B cell (primary cell): ENCODE measurements around the gene DENND1A. TPM values are rescaled to one million over a fixed set of nuclear protein-coding genes. Genes with fewer than 3 reads are reported as not detected.
A peak's percentile ranks its signal among the peaks of the same experiment; 100 is the strongest.

ENCODE experiments used
- ATAC-seq: fragments of 200-7000 bp; cut with Tn5 transposase; one replicate; pipeline ENCODE4 v1.10.0; 2021; ENCODE audit warnings: low read depth, mild to moderate bottlenecking, moderate number of reproducible peaks, moderate library complexity
- CTCF ChIA-PET: fragments of 350-600 bp; sonication (Branson Sonifier 250); formaldehyde crosslinking; loops from one replicate; lab custom pipeline; 2021; ENCODE audit warnings: antibody characterized with exemption, inconsistent platforms; lab: Charles Lee
- POLR2A ChIA-PET: fragments of 350-600 bp; sonication (Branson Sonifier 250); formaldehyde crosslinking; loops from one replicate; lab custom pipeline; 2021; ENCODE audit warnings: antibody characterized with exemption; lab: Charles Lee
- DNase-seq: peaks from one replicate; pipeline ENCODE4 v3.0.0; 2013
- H2AFZ ChIP-seq: 2 replicates; pipeline ENCODE4 v1.6.1; 2012; ENCODE audit warnings: mild to moderate bottlenecking, low read depth, low read length; ENCODE audit not compliant: insufficient read depth, poor library complexity, severe bottlenecking
- H3K27ac ChIP-seq, 2 donors: 1 replicate in 1 of 2; 2 replicates in 1 of 2; pipeline ENCODE4 v1.5.1; 2012 to 2013; ENCODE audit warnings: low read length in 2 of 2, mild to moderate bottlenecking in 2 of 2, moderate library complexity in 1 of 2
- H3K27me3 ChIP-seq, 4 experiments: fragments of 200-600 bp in 1 of 4; sonication (generic) in 1 of 4; replicated peaks in 1 of 4; 1 replicate in 2 of 4; 2 replicates in 2 of 4; pipeline versions ENCODE4 v1.6.1 to v1.7.0; 2013 to 2016; ENCODE audit warnings: low read length in 3 of 4, mild to moderate bottlenecking in 2 of 4, mixed read lengths in 1 of 4, moderate library complexity in 1 of 4; ENCODE audit not compliant: insufficient read depth in 4 of 4, control insufficient read depth in 3 of 4; ENCODE audit errors: control extremely low read depth in 1 of 4
- H3K36me3 ChIP-seq, 2 experiments: replicated peaks in 1 of 2; 1 replicate in 1 of 2; 2 replicates in 1 of 2; pipeline versions ENCODE4 v1.6.1 to v1.7.1; 2013; ENCODE audit warnings: low read length in 1 of 2; ENCODE audit not compliant: insufficient read depth in 2 of 2, control insufficient read depth in 1 of 2; ENCODE audit errors: control extremely low read depth in 1 of 2, extremely low read depth in 1 of 2
- H3K4me1 ChIP-seq, 2 donors: fragments of 200-600 bp in 1 of 2; sonication (generic) in 1 of 2; 1 replicate in 1 of 2; 2 replicates in 1 of 2; pipeline versions ENCODE4 v1.5.1 to v1.6.1; 2013 to 2017; ENCODE audit warnings: low read length in 2 of 2; ENCODE audit not compliant: control insufficient read depth in 2 of 2, insufficient read depth in 2 of 2
- H3K4me2 ChIP-seq: replicated peaks from 2 replicates; pipeline ENCODE3; 2012; ENCODE audit warnings: mild to moderate bottlenecking, low read depth, low read length; ENCODE audit not compliant: poor library complexity, severe bottlenecking
- H3K4me3 ChIP-seq, 5 experiments: fragments of 200-600 bp in 1 of 5; sonication (generic) in 1 of 5; 1 replicate in 3 of 5; 2 replicates in 2 of 5; pipeline versions ENCODE4 v1.5.1 to v1.7.0; 2011 to 2016; ENCODE audit warnings: low read length in 4 of 5, mild to moderate bottlenecking in 4 of 5, low read depth in 2 of 5, control low read depth in 1 of 5, moderate library complexity in 1 of 5; ENCODE audit not compliant: insufficient read depth in 1 of 5; ENCODE audit errors: control extremely low read depth in 1 of 5, extremely low read depth in 1 of 5
- H3K79me2 ChIP-seq: fragments of 200-600 bp; sonication (generic); one replicate; pipeline ENCODE4 v1.6.0; 2016; ENCODE audit warnings: low read length; ENCODE audit not compliant: control insufficient read depth, insufficient read depth
- H3K9ac ChIP-seq: fragments of 200-600 bp; sonication (generic); 2 replicates; pipeline ENCODE4 v1.6.1; 2017; ENCODE audit warnings: mild to moderate bottlenecking, low read length, moderate library complexity
- H3K9me3 ChIP-seq, 3 donors: one replicate each; pipeline versions ENCODE4 v1.6.1 to v1.7.1; 2013; ENCODE audit warnings: low read length in 2 of 3; ENCODE audit not compliant: control insufficient read depth in 2 of 3, insufficient read depth in 1 of 3; ENCODE audit errors: control extremely low read depth in 1 of 3
- H4K20me1 ChIP-seq: 2 replicates; pipeline ENCODE4 v1.6.0; 2012; ENCODE audit warnings: mild to moderate bottlenecking, low read length; ENCODE audit not compliant: insufficient read depth, control insufficient read depth, poor library complexity, severe bottlenecking
- H3K27ac Mint-ChIP-seq: one replicate; pipeline ENCODE4 v1.8.0; 2021; ENCODE audit warnings: mixed read lengths
- H3K27me3 Mint-ChIP-seq: one replicate; pipeline ENCODE4 v1.8.0; 2021; ENCODE audit warnings: mixed read lengths
- H3K4me1 Mint-ChIP-seq: one replicate; pipeline ENCODE4 v1.8.0; 2021; ENCODE audit warnings: mixed read lengths
- H3K4me3 Mint-ChIP-seq: one replicate; pipeline ENCODE4 v1.8.0; 2021; ENCODE audit warnings: mixed read lengths
- H3K9me3 Mint-ChIP-seq: one replicate; pipeline ENCODE4 v1.8.0; 2022; ENCODE audit warnings: mixed read lengths; ENCODE audit not compliant: insufficient read depth
- CTCF ChIP-seq: fragments of 200-600 bp; IDR thresholded peaks from one replicate; pipeline ENCODE4 v1.8.0; 2022; ENCODE audit warnings: antibody characterized with exemption, mild to moderate bottlenecking
- EZH2 ChIP-seq: IDR thresholded peaks from 2 replicates; pipeline ENCODE4 v1.6.1; 2012; ENCODE audit warnings: borderline replicate concordance, low read depth, mild to moderate bottlenecking, moderate library complexity, low read length; ENCODE audit not compliant: insufficient read depth, poor library complexity, severe bottlenecking
- WGBS: methylation state at CpG from one replicate; pipeline ENCODE4 v1.1.5; 2013; ENCODE audit warnings: missing lambda C conversion rate; ENCODE audit not compliant: insufficient coverage; 5-methylcytosine and 5-hydroxymethylcytosine counted together
- intact Hi-C: fragments of 100-400 bp; cut with micrococcal nuclease; formaldehyde crosslinking; loops from one replicate; pipeline ENCODE4 v1.10.0; 2022
- polyA plus RNA-seq: library from polyadenylated mRNA; depleted of rRNA; stranded (reverse); fragments of >200 nt; gene quantifications from 2 replicates; pipeline ENCODE4 v1.2.3, GENCODE V29; 2012
- total RNA-seq, 2 donors: library from RNA; stranded (reverse); fragments of 120-200 nt in 1 of 2; gene quantifications; 1 replicate in 1 of 2; 2 replicates in 1 of 2; pipeline versions ENCODE4 v1.2.3 to v1.2.4, GENCODE V29; 2013 to 2022

Gene DENND1A
- total and polyA plus RNA-seq, 2 donors (not counting 1 experiment from before 2014, with no cell fraction given): 10.8 to 26.0 TPM

GRCh38 chr9:123866497-123866896, 63.4 kb downstream of the DENND1A start:
- ChIA-PET POLR2A (no interaction called here), CTCF (interaction anchor here (0.9 kb wide), 1 partner anchor 152 kb away, joined by 4 read pairs; no protein-coding TSS in a partner anchor)
- H4K20me1 ChIP-seq: no peaks in the 10 kb centered on the region
- intact Hi-C loops: no loop called here
- no peak for ATAC-seq
- peak overlapping the region; percentile 49 for H2AFZ ChIP-seq
- H3K27me3 Mint-ChIP-seq: no peaks in the 10 kb centered on the region
- peak overlapping the region in 1 of 5 experiments; percentile 24 for H3K4me3 ChIP-seq
- H3K4me1 Mint-ChIP-seq: peaks cover 33% of the 10 kb centered on the region
- WGBS: no CpG with 5 or more reads among the region's 2 CpGs
- no peak overlapping the region for H3K4me3 Mint-ChIP-seq
- peak overlapping the region in 1 of 2 donors; percentile 57 for H3K27ac ChIP-seq
- peaks cover 4% of the 10 kb centered on the region for H3K79me2 ChIP-seq
- H3K4me1 ChIP-seq: peaks cover 25 to 28% of the 10 kb centered on the region in 2 donors
- H3K9ac ChIP-seq: peak overlapping the region; percentile 34
- peaks cover 0 to 3% (median 0%) of the 10 kb centered on the region in 3 donors for H3K9me3 ChIP-seq
- TF ChIP-seq EZH2 (no peak), CTCF (no peak)
- H3K27ac Mint-ChIP-seq: no peak overlapping the region
- DNase-seq: no peak
- H3K4me2 ChIP-seq: peak overlapping the region; percentile 64
- no peaks in the 10 kb centered on the region for H3K27me3 ChIP-seq
- H3K9me3 Mint-ChIP-seq: no peaks in the 10 kb centered on the region
- no peaks in the 10 kb centered on the region for H3K36me3 ChIP-seq

GRCh38 chr9:123865226-123866000, 64.5 kb downstream of the DENND1A start:
- H3K9me3 ChIP-seq: peaks cover 0 to 3% (median 0%) of the 10 kb centered on the region in 3 donors
- Mint-ChIP-seq H3K9me3 (no peaks in the 10 kb centered on the region), H3K27me3 (no peaks in the 10 kb centered on the region), H3K27ac (no peak overlapping the region), H3K4me3 (no peak overlapping the region), H3K4me1 (peaks cover 33% of the 10 kb centered on the region)
- H2AFZ ChIP-seq: no peak overlapping the region
- H4K20me1 ChIP-seq: no peaks in the 10 kb centered on the region
- H3K79me2 ChIP-seq: peaks cover 4% of the 10 kb centered on the region
- WGBS: 71% methylated on average over 1 of the region's 3 CpGs
- H3K4me1 ChIP-seq: peaks cover 25 to 28% of the 10 kb centered on the region in 2 donors
- H3K9ac ChIP-seq: no peak overlapping the region
- no peaks in the 10 kb centered on the region for H3K36me3 ChIP-seq
- no peak for DNase-seq
- no peak for ATAC-seq
- no peak overlapping the region for H3K4me2 ChIP-seq
- intact Hi-C loops: no loop called here
- POLR2A ChIA-PET: no interaction called here
- no peak for TF ChIP-seq CTCF
- no peak for TF ChIP-seq EZH2
- no peak overlapping the region for H3K27ac ChIP-seq
- CTCF ChIA-PET: no interaction called here
- H3K4me3 ChIP-seq: no peak overlapping the region
- H3K27me3 ChIP-seq: no peaks in the 10 kb centered on the region
